Neuronal stem cell (in vitro differentiated cells): ENCODE results near the gene CLHC1. TPM values are rescaled to one million over a fixed set of nuclear protein-coding genes. Genes with fewer than 3 reads are reported as not detected.
"Not testable (repeated sequence)": the region's sequence is repeated elsewhere in the genome, so short reads cannot be mapped to it uniquely, and the experiment has no call there.

Experiments used
- DNase-seq: peaks from one replicate; pipeline ENCODE4 v3.0.0-alpha.2; 2013; ENCODE audit warnings: low spot score
- H2AFZ ChIP-seq: one replicate; pipeline ENCODE4 v1.6.1; 2013; ENCODE audit warnings: mild to moderate bottlenecking, low read length, inconsistent platforms
- H2AK5ac ChIP-seq: 2 replicates; pipeline ENCODE4 v1.6.1; 2013; ENCODE audit warnings: low read depth, mild to moderate bottlenecking, inconsistent platforms, low read length, moderate library complexity, mixed read lengths
- H2BK120ac ChIP-seq: 2 replicates; pipeline ENCODE4 v1.6.1; 2013; ENCODE audit warnings: low read depth, mild to moderate bottlenecking, inconsistent platforms, low read length, moderate library complexity, mixed read lengths
- H2BK12ac ChIP-seq: one replicate; pipeline ENCODE4 v1.6.1; 2013; ENCODE audit warnings: low read length, inconsistent platforms
- H2BK15ac ChIP-seq: 2 replicates; pipeline ENCODE4 v1.6.1; 2013; ENCODE audit warnings: mild to moderate bottlenecking, low read length, inconsistent platforms, mixed read lengths
- H2BK5ac ChIP-seq: one replicate; pipeline ENCODE4 v1.6.1; 2013; ENCODE audit warnings: inconsistent platforms, mild to moderate bottlenecking, low read length, moderate library complexity
- H3K14ac ChIP-seq: one replicate; pipeline ENCODE4 v1.6.1; 2013; ENCODE audit warnings: low read length, inconsistent platforms
- H3K18ac ChIP-seq: 2 replicates; pipeline ENCODE4 v1.6.1; 2013; ENCODE audit warnings: low read length, inconsistent platforms
- H3K23ac ChIP-seq: 2 replicates; pipeline ENCODE4 v1.6.1; 2013; ENCODE audit warnings: low read depth, mild to moderate bottlenecking, mixed read lengths, low read length, inconsistent platforms; ENCODE audit not compliant: poor library complexity
- H3K27ac ChIP-seq: replicated peaks from 3 replicates; pipeline ENCODE4 v1.5.1; 2013; ENCODE audit warnings: low read length, inconsistent platforms
- H3K27me3 ChIP-seq, 3 experiments: 2 replicates each; pipeline ENCODE4 v1.6.1; 2013; ENCODE audit warnings: low read length in 3 of 3, mild to moderate bottlenecking in 2 of 3, inconsistent platforms in 1 of 3, low read depth in 1 of 3, mixed read lengths in 1 of 3, moderate library complexity in 1 of 3; ENCODE audit not compliant: control insufficient read depth in 3 of 3, insufficient read depth in 3 of 3
- H3K36me3 ChIP-seq, 2 donors: replicated peaks in 1 of 2; 2 replicates each; pipeline ENCODE4 v1.6.1; 2013; ENCODE audit warnings: low read length in 2 of 2; ENCODE audit not compliant: control insufficient read depth in 2 of 2, insufficient read depth in 2 of 2
- H3K4ac ChIP-seq: 2 replicates; pipeline ENCODE4 v1.6.1; 2013; ENCODE audit warnings: inconsistent platforms, mild to moderate bottlenecking, low read length, moderate library complexity
- H3K4me1 ChIP-seq, 2 donors: 1 replicate in 1 of 2; 2 replicates in 1 of 2; pipeline ENCODE4 v1.6.1; 2013; ENCODE audit warnings: low read length in 2 of 2, low read depth in 1 of 2; ENCODE audit not compliant: control insufficient read depth in 2 of 2, insufficient read depth in 1 of 2
- H3K4me2 ChIP-seq: one replicate; pipeline ENCODE4 v1.6.1; 2013; ENCODE audit warnings: mild to moderate bottlenecking, low read length, inconsistent platforms; ENCODE audit not compliant: insufficient read depth, poor library complexity, severe bottlenecking
- H3K4me3 ChIP-seq, 2 donors: 2 replicates each; pipeline ENCODE4 v1.5.1; 2013; ENCODE audit warnings: low read length in 2 of 2, mild to moderate bottlenecking in 2 of 2, inconsistent platforms in 1 of 2, moderate library complexity in 1 of 2
- H3K79me1 ChIP-seq: one replicate; pipeline ENCODE4 v1.6.1; 2013; ENCODE audit warnings: low read depth, mild to moderate bottlenecking, inconsistent platforms, low read length, moderate library complexity
- H3K9ac ChIP-seq: one replicate; pipeline ENCODE4 v1.6.1; 2013; ENCODE audit warnings: mild to moderate bottlenecking, low read depth, low read length, inconsistent platforms; ENCODE audit not compliant: poor library complexity
- H3K9me3 ChIP-seq, 2 donors: replicated peaks in 1 of 2; 2 replicates each; pipeline versions ENCODE3 to v1.6.1; 2013; ENCODE audit warnings: low read length in 2 of 2, mild to moderate bottlenecking in 2 of 2, inconsistent platforms in 1 of 2, low read depth in 1 of 2, mixed read lengths in 1 of 2, moderate library complexity in 1 of 2; ENCODE audit not compliant: control insufficient read depth in 2 of 2, insufficient read depth in 1 of 2
- H4K8ac ChIP-seq: one replicate; pipeline ENCODE4 v1.6.1; 2013; ENCODE audit warnings: low read depth, mild to moderate bottlenecking, inconsistent platforms, low read length, moderate library complexity
- H4K91ac ChIP-seq: one replicate; pipeline ENCODE4 v1.6.1; 2013; ENCODE audit warnings: low read length, low read depth, mild to moderate bottlenecking, inconsistent platforms; ENCODE audit not compliant: poor library complexity
- WGBS, 2 donors: extraction: QIAGEN DNeasy Blood & Tissue Kit; methylation state at CpG; one replicate each; pipeline ENCODE4 v1.1.7; 2013; ENCODE audit warnings: missing lambda C conversion rate in 2 of 2, mixed read lengths in 1 of 2; ENCODE audit not compliant: insufficient read length in 2 of 2, insufficient replicate concordance in 1 of 2; ENCODE audit errors: extremely low coverage in 2 of 2; 5-methylcytosine and 5-hydroxymethylcytosine counted together
- polyA plus RNA-seq, 2 experiments: library from polyadenylated mRNA; stranded (reverse); fragments of 200-250 nt; gene quantifications; one replicate each; pipeline ENCODE4 v1.2.3, GENCODE V29; 2013

The CLHC1 gene
- polyA plus RNA-seq (2013, experiment 1 of 2), result 10.1 TPM
- polyA plus RNA-seq (2013, experiment 2 of 2), result 11.9 TPM

- Histone ChIP-seq H2BK5ac (no peak within 1 kb of the TSS), H2BK15ac (no peak within 1 kb of the TSS), H3K4me3 (peak within 1 kb of the TSS; percentile 64 to 93), H3K27me3 (no peaks in the 10 kb centered on the region), H2AK5ac (peak within 1 kb of the TSS; percentile 6), H3K36me3 (peaks cover 9 to 55% of the 10 kb centered on the region in 2 donors), H3K79me1 (peaks cover 2% of the 10 kb centered on the region), H3K4me1 (peaks cover 5 to 9% of the 10 kb centered on the region in 2 donors), H3K27ac (peak within 1 kb of the TSS; percentile 58), H3K18ac (peak within 1 kb of the TSS; percentile 82), H4K91ac (no peak within 1 kb of the TSS), H3K14ac (peak within 1 kb of the TSS; percentile 25), H2AFZ (peak within 1 kb of the TSS; percentile 85), H3K9ac (peak within 1 kb of the TSS; percentile 92), H3K4me2 (peak within 1 kb of the TSS; percentile 78), H4K8ac (no peak within 1 kb of the TSS), H3K9me3 (no peaks in the 10 kb centered on the region), H2BK120ac (no peak within 1 kb of the TSS), H2BK12ac (no peak within 1 kb of the TSS), H3K23ac (peak within 1 kb of the TSS; percentile 53), H3K4ac (no peak within 1 kb of the TSS)
- DNase-seq, result peak; percentile 92
- WGBS, 2 donors, result no CpG with 5 or more reads among the region's 37 CpGs
Observed at GRCh38 chr2:55232084-55232862, at the start of gene CLHC1, which contains the start of gene RPS27A. TSS of gene CLHC1 (minus strand) at chr2:55232293. CDS start at chr2:55222411, 9,882 bp downstream. TSS of gene RPS27A (plus strand) at chr2:55232688. CDS start at chr2:55232825, 137 bp downstream.

DNA sequence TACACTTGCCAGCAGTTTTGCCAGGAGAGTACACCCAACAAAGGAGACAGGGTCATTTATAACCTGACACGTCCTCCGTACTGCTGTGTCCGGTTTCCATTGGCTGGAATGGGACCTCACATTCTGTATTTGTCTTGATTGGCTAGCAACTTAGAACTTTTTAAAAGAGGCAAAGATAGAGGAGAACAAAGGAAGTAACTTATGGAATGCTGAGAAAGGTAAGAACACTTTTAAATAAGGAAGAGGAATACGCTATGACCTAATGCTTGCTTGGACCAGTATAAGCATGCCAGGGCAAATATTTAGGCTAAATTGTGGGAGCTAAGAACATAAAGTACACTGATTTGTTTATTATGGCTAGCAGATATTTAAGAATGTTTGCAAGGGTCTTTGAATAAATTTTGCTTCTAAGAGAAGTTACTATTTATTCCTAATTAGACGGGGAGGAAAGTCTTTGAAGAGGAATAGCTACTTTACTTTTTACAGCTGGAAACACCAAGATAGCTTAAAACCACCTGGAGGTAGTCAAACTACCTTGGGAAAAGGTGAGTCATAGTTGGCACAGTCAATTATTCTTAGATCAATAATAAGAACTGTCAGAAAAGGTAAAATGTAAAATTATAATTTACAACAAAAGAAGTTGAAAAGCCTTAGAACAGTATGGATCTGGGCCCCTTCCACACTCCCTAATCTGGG, 48.9 kb upstream of the CLHC1 start:
- not testable (repeated sequence) for H2AFZ ChIP-seq, H2AK5ac ChIP-seq, H3K9ac ChIP-seq, DNase-seq, H4K91ac ChIP-seq, H3K27ac ChIP-seq, H3K27me3 ChIP-seq, H3K4me3 ChIP-seq, H3K18ac ChIP-seq, H3K4ac ChIP-seq, H3K79me1 ChIP-seq, H3K23ac ChIP-seq, H3K9me3 ChIP-seq, H3K4me2 ChIP-seq, H4K8ac ChIP-seq, H3K4me1 ChIP-seq, H2BK15ac ChIP-seq, H2BK5ac ChIP-seq, H3K14ac ChIP-seq, H2BK12ac ChIP-seq, H2BK120ac ChIP-seq
- no CpG with 5 or more reads among the region's 5 CpGs for WGBS, 2 donors
- peaks cover 0 to 30% of the 10 kb centered on the region in 2 donors for H3K36me3 ChIP-seq

DNA sequence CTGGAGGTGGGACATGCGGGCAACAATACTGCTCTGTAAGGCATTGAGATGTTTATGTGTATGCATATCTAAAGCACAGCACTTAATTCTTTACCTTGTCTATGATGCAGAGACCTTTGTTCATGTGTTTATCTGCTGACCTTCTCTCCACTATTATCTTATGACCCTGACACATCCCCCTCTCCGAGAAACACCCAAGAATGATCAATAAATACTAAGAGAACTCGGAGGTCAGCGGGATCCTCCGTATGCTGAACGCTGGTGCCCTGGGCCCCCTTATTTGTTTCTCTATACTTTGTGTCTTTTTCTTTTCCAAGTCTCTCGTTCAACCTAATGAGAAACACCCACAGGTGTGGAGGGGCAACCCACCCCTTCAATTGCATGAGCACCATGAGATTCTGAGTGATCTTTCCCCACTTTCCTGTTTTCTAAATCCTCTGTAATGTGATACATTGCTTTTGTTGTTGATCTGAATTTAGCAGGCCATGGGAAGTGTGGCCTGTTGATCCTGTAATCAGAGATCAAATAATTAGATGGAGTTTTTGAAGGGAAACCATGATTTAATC, 47.8 kb upstream of the CLHC1 start:
- not testable (repeated sequence) for H3K9ac ChIP-seq, H3K79me1 ChIP-seq, H2BK15ac ChIP-seq, H2BK120ac ChIP-seq, H3K4me3 ChIP-seq, H3K4me1 ChIP-seq, H3K27ac ChIP-seq, H4K8ac ChIP-seq, H3K14ac ChIP-seq, H4K91ac ChIP-seq, H2BK5ac ChIP-seq, H2AK5ac ChIP-seq, H2BK12ac ChIP-seq, H3K27me3 ChIP-seq, H3K23ac ChIP-seq, H3K9me3 ChIP-seq, H3K4me2 ChIP-seq, H3K4ac ChIP-seq
- Histone ChIP-seq H2AFZ (peak overlapping the region; percentile 68), H3K18ac (peak overlapping the region; percentile 52), H3K36me3 (peaks cover 0 to 26% of the 10 kb centered on the region in 2 donors)
- peak; percentile 5 for DNase-seq
- no CpG with 5 or more reads among the region's 7 CpGs for WGBS, 2 donors
